ENCODE results near the gene PTPRF. TPM values are rescaled to one million over a fixed set of nuclear protein-coding genes. Genes with fewer than 3 reads are reported as not detected.
"Not testable (repeated sequence)": the region's sequence is repeated elsewhere in the genome, so short reads cannot be mapped to it uniquely, and the experiment has no call there.

PTPRF gene
- total RNA-seq, 4 donors from 2014 or later = 53.2 to 80.6 (median 71.7) TPM

- no peaks in the 10 kb centered on the region for H3K27me3 ChIP-seq
- no peak overlapping the region for H3K4me3 ChIP-seq (replicated peaks in 1 of 3)
- TF ChIP-seq CTCF (IDR thresholded peaks at IDR 0.05) = no peak
- TF ChIP-seq POLR2A (IDR thresholded peaks at IDR 0.05) = no peak
- peak overlapping the region in 2 of 3 donors; percentile 81 to 91 for H3K27ac ChIP-seq
- 81 to 90% methylated on average over 10 to 11 of the region's 18 CpGs for WGBS, 2 donors
- no peaks in the 10 kb centered on the region for H3K36me3 ChIP-seq
- H3K9me3 ChIP-seq = no peaks in the 10 kb centered on the region
- DNase-seq = no peak
- intact Hi-C loops (cut with DNase I) = no loop called here
- H3K4me1 ChIP-seq = peaks cover 34 to 88% of the 10 kb centered on the region in 2 donors
These were observed 17.9 kb downstream of the PTPRF start for GRCh38 chr1:43548285-43549271.

- H3K27me3 ChIP-seq; H3K36me3 ChIP-seq; intact Hi-C loops (cut with DNase I); DNase-seq; H3K4me3 ChIP-seq (replicated peaks in 1 of 3); H3K9me3 ChIP-seq: not testable (repeated sequence)
- H3K4me1 ChIP-seq = peaks cover 34 to 84% of the 10 kb centered on the region in 2 donors
- WGBS, 2 donors = 93% methylated on average over 5 of the region's 5 CpGs
- H3K27ac ChIP-seq = peak overlapping the region; percentile 81 to 92 (median 91)
These were observed 18.7 kb downstream of the PTPRF start for GRCh38 chr1:43549394-43549793.

GRCh38 chr1:43549921-43550597, 19.4 kb downstream of the PTPRF start:
- peaks cover 34 to 80% of the 10 kb centered on the region in 2 donors for H3K4me1 ChIP-seq
- H3K27ac ChIP-seq = peak overlapping the region; percentile 81 to 92 (median 91)
- peak in 1 of 2 donors; percentile 68 for TF ChIP-seq POLR2A (IDR thresholded peaks at IDR 0.05)
- TF ChIP-seq CTCF (IDR thresholded peaks at IDR 0.05) = no peak
- H3K9me3 ChIP-seq = no peaks in the 10 kb centered on the region
- no peak overlapping the region for H3K4me3 ChIP-seq (replicated peaks in 1 of 3)
- H3K36me3 ChIP-seq = no peaks in the 10 kb centered on the region
- DNase-seq = peak; percentile 96 to 97
- intact Hi-C loops (cut with DNase I) = no loop called here
- WGBS, 2 donors = 13 to 27% methylated on average over 12 to 24 of the region's 30 CpGs
- no peaks in the 10 kb centered on the region for H3K27me3 ChIP-seq

- DNase-seq = no peak
- H3K9me3 ChIP-seq = no peaks in the 10 kb centered on the region
- 57 to 62% methylated on average over 15 of the region's 15 CpGs for WGBS, 2 donors
- H3K4me3 ChIP-seq (replicated peaks in 1 of 3) = no peak overlapping the region
- H3K27me3 ChIP-seq = no peaks in the 10 kb centered on the region
- intact Hi-C loops (cut with DNase I) = no loop called here
- peak overlapping the region; percentile 81 to 92 (median 91) for H3K27ac ChIP-seq
- H3K36me3 ChIP-seq = no peaks in the 10 kb centered on the region
- H3K4me1 ChIP-seq = peaks cover 30 to 74% of the 10 kb centered on the region in 2 donors
- no peak for TF ChIP-seq POLR2A (IDR thresholded peaks at IDR 0.05)
- TF ChIP-seq CTCF (IDR thresholded peaks at IDR 0.05) = no peak
These were observed 20.0 kb downstream of the PTPRF start for GRCh38 chr1:43550598-43551246.

GRCh38 chr1:43551396-43551888, 20.8 kb downstream of the PTPRF start:
- intact Hi-C loops (cut with DNase I) = no loop called here
- no peaks in the 10 kb centered on the region for H3K27me3 ChIP-seq
- H3K4me1 ChIP-seq = peaks cover 24 to 67% of the 10 kb centered on the region in 2 donors
- H3K36me3 ChIP-seq = no peaks in the 10 kb centered on the region
- H3K9me3 ChIP-seq = no peaks in the 10 kb centered on the region
- no peak for TF ChIP-seq CTCF (IDR thresholded peaks at IDR 0.05)
- no peak for TF ChIP-seq POLR2A (IDR thresholded peaks at IDR 0.05)
- H3K27ac ChIP-seq = peak overlapping the region in 2 of 3 donors; percentile 81 to 91
- WGBS, 2 donors = 90 to 91% methylated on average over 7 of the region's 7 CpGs
- no peak for DNase-seq
- no peak overlapping the region for H3K4me3 ChIP-seq (replicated peaks in 1 of 3)
